HT-29 (cell line): ENCODE data around the gene RAB10. TPM values are rescaled to one million over a fixed set of nuclear protein-coding genes. Genes with fewer than 3 reads are reported as not detected.
"Not testable (repeated sequence)": the region's sequence is repeated elsewhere in the genome, so short reads cannot be mapped to it uniquely, and the experiment has no call there.

Experiments
- DNase-seq: peaks from one replicate; pipeline ENCODE4 v3.0.0-alpha.2; 2015; ENCODE audit warnings: low spot score
- total RNA-seq: library from RNA; depleted of rRNA; stranded (reverse); fragments of >200 nt; shearing (Covaris generic); gene quantifications from 2 replicates; pipeline ENCODE4 v1.2.3, GENCODE V29; 2014

Gene RAB10
- total RNA-seq, 1 experiment from 2014 or later = 135 TPM

DNA sequence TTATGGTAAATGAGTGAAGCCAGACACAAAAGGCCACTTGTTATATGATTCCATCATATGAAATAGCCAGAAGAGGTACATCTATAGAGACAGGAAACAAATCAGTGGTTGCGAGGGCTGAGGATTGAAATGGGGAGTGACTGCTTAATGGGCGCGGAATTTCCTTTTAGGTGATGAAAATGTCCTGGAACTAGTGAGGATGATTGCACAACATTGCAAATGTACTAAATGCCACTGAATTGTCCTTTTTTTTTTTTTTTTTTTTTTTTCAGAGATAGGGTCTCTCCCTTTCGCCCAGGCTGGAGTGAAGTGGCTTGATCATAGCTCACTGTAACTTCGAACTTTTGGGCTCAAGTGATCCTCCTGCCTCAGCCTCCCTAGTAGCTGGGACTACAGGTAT lies 123.7 kb downstream of the RAB10 start:
- DNase-seq = no peak

DNA sequence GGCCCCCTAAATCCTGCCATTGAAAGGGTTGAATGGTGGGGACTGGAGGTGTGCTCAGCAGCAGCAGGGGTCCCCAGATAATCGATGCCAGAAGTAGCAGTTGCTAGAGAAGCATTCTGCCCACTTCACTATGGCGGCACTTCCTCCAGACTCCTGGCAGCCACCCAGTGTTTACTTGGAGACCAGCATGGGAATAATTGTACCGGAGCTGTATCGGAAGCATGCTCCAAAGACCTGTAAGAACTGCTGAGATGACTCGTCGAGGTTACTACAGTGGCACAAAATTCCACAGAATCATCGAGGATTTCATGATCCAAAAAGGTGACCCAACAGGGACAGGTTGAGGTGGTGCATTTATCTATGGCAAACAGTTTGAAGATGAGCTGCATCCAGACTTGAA lies 128.0 kb downstream of the RAB10 start:
- no peak for DNase-seq

- no peak for DNase-seq
These were observed 129.1 kb downstream of the RAB10 start for GRCh38 chr2:26162963-26163362.

DNA sequence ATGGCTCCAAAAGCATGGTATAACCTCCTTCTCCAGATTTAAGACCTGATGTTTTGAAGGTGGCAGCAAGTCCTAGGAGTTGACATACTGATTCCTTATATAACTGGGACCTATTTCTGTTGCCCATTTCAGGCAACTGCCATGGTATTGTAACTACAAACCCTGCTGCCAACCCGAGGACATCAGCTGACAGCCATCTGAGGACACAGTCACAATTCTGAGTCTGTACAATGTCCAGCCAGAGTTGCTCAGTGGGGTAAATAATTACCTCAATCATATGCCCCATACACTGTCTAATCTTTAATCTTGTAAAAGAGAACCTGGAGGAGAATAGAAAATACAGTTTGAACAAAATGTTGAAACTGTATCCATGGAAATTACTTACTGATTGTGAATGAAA lies 130.3 kb downstream of the RAB10 start:
- DNase-seq = no peak

- DNase-seq = no peak
These were observed 130.8 kb downstream of the RAB10 start for GRCh38 chr2:26164641-26165211.

- no peak for DNase-seq
These were observed 131.5 kb downstream of the RAB10 start for GRCh38 chr2:26165403-26165802.

- not testable (repeated sequence) for DNase-seq
These were observed 132.7 kb downstream of the RAB10 start for GRCh38 chr2:26166541-26166940.

GRCh38 chr2:26168785-26169184 lies 134.9 kb downstream of the RAB10 start:
- no peak for DNase-seq

DNA sequence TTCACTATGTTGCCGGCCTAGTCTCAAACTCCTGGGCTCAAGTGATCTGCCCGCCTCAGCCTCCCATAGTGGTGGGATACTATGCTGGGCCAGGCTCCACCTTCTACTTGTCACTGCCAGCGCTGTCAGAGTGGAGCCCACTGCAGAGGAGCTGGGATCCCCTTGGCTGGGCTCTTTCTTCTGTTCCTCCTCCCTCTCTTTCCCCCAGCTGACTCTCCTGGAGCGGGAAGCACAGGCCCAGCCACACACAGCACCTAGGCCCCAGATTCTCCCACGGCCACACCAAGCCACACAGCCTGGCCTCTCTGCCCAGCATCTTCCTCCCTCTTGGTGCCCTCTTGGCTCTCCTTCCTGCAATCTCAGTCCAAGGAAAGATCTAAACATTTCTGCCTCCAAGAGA lies 135.3 kb downstream of the RAB10 start:
- no peak for DNase-seq

GRCh38 chr2:26169681-26170414 lies 136.0 kb downstream of the RAB10 start:
- DNase-seq = no peak

- DNase-seq = no peak
These were observed 136.9 kb downstream of the RAB10 start for GRCh38 chr2:26170795-26171194.

- no peak for DNase-seq
These were observed 138.4 kb downstream of the RAB10 start for GRCh38 chr2:26172189-26172870.

DNA sequence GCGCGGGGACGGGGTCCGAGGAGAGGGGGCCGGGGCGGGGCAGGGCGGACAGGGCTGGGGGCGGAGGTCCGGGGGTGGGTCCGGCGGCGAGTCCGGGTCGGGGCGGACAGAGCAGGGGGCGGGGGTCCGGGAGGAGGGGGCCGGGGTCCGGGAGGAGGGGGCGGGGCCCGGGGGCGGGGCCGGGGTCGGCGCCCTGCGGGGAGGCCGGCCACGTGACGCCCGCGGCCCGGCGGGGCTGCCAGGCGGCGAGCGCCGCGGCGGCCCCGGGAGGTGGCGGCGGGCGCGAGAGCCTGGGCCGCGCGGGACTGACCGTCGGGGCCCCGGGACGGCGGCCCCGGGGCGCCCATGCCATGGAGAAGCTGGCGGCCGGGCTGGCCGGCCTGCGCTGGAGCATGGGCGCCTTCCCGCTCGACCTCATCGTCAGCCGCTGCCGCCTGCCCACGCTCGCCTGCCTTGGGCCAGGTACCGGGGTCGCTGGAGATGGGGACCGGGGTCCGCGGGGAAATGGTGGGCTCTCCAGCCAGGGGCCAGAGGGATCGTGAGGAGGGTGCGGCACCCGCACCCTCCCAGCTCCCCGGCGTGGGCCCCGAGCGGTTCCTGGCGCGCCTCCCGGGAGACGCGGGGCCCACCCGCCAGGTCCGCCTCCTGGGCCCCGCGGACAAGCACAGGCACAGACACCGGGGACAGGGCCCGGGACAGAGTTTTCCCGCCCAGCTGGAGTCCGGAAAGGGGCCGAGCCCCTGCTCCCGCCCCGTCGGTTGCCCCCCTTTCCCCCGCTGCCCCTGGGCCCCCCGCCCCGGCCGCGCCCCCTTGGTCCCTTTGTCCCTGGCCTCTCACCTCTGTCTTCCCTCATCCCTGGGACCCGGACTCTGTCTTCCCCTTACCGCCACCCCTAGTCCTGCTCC lies 139.2 kb downstream of the RAB10 start, which contains the start of gene GAREM2:
TSS of gene GAREM2 (plus strand) at position 218 of the 905 bp plus-strand sequence. CDS start at position 351, 133 bp downstream.
- no peak for DNase-seq

- no peak for DNase-seq
These were observed 140.0 kb downstream of the RAB10 start for GRCh38 chr2:26173776-26174482.

GRCh38 chr2:26174691-26175465 lies 141.0 kb downstream of the RAB10 start:
- no peak for DNase-seq

DNA sequence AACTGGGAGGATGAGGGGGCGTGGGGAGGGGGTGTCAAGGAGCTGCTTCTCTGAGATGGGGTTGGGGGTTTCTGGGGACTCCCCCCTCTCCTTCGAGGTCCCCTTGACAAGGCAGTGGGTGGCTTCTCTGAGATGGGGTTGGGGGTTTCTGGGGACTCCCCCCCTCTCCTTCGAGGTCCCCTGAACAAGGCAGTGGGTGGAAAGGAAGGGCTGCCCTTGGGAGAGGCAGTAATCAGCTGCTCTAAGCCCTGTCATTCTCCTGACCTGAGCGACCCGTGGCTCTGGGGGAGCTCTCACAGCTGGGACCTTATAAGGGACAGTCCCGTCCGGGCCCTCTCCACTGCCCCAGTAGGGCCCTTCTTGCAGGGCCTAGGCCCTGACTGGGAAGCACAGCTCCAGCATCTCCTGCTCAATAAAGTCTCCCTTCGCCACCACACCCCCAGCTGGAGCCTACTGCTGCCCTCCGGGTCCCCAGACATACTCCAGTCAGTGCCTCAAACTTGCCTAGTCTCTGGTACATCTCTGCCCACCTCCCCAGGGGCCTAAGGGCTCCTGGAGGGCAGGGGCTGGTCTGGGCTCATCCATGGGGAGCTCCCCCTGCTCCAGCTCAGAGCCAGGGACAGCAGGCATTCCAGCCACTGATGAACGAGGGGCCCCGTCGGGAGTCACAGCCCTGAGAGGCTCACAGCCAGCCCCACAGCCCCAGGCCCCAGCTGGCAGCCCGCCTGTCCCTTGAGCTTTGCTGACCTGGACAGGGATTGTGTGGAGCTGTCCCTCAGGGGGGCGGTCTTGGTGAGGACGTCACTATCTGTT lies 141.8 kb downstream of the RAB10 start:
- DNase-seq = no peak

DNA sequence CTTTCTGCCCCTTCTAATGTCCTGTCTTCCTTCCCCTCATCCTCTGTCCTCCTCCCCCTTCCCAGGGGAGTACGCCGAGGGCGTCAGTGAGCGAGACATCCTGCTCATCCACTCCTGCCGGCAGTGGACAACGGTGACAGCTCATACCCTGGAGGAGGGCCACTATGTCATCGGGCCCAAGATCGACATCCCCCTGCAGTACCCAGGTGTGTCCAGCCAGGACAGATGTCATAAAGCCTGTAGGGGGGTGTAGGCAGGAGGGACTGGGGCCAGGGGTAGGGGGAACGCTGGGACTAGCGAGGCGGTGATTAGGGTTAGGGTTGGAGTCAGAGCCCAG lies 142.4 kb downstream of the RAB10 start:
- no peak for DNase-seq

GRCh38 chr2:26177122-26177521 lies 143.2 kb downstream of the RAB10 start:
- DNase-seq = no peak

DNA sequence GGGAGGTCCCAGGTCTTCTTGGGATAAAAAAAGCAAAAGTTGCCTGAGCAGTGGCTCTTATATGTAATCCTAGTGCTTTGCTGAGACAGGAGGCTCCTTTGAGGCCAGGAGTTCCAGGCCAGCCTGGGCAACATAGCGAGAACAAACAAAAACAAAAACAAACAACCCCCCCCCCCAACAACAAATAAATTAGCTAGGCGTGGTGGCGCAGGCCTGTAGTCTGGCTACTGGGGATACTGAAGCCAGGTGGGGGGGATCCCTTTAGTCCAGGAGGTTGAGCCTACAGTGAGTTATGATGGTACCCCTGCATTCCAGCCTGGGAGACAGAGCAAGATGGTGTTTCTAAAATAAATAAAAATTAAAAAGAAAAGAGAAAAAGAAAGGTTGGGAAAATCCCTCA lies 144.4 kb downstream of the RAB10 start:
- DNase-seq = no peak
